A549 (cell line): Measurements from ENCODE around the gene OR8S1. TPM values are rescaled to one million over a fixed set of nuclear protein-coding genes. Genes with fewer than 3 reads are reported as not detected.

Experiments used
- ATAC-seq, 2 experiments: fragments of 200-7000 bp in 1 of 2; fragments of >200 bp in 1 of 2; cut with Nextera tagmentation in 1 of 2; cut with Tn5 transposase in 1 of 2; 3 replicates each; pipeline versions ENCODE4 v1.8.0 to v1.9.1; 2018 to 2020; ENCODE audit warnings: mild to moderate bottlenecking in 1 of 2, moderate library complexity in 1 of 2
- CTCF ChIA-PET: fragments of 300-600 bp; sonication (Branson Sonifier 250); formaldehyde crosslinking; extraction: SDS; loops from one replicate; lab custom pipeline; 2021; ENCODE audit warnings: antibody characterized with exemption, inconsistent platforms; lab: Yijun Ruan, JAX
- POLR2A ChIA-PET: fragments of 350-600 bp; formaldehyde crosslinking; extraction: SDS; loops from one replicate; lab custom pipeline; 2021; ENCODE audit warnings: antibody characterized with exemption, inconsistent platforms; lab: Yijun Ruan, JAX
- DNase-seq, 2 experiments: peaks; one replicate each; pipeline versions ENCODE4 v3.0.0 to v3.0.0-alpha.2; 2011 to 2016; ENCODE audit warnings: low read depth in 1 of 2, low spot score in 1 of 2
- FAIRE-seq: peaks from 2 replicates; lab custom pipeline; 2011; peaks lifted over from hg19 to GRCh38; lab: Jason Lieb, UNC
- H3K27ac ChIP-seq, 2 experiments: fragments of >200 bp; sonication (Bioruptor Twin); formaldehyde crosslinking; 3 replicates each; pipeline ENCODE4 v1.5.1; 2016 to 2017
- H3K4me1 ChIP-seq: fragments of >200 bp; sonication (Bioruptor Twin); formaldehyde crosslinking; 3 replicates; pipeline ENCODE4 v1.6.1; 2016
- H3K4me2 ChIP-seq: fragments of >200 bp; sonication (Bioruptor Twin); formaldehyde crosslinking; 3 replicates; pipeline ENCODE4 v1.6.1; 2016
- H3K4me3 ChIP-seq: fragments of >200 bp; sonication (Bioruptor Twin); formaldehyde crosslinking; 3 replicates; pipeline ENCODE4 v1.5.1; 2016
- H3K9me3 ChIP-seq: fragments of >200 bp; sonication (Bioruptor Twin); formaldehyde crosslinking; 3 replicates; pipeline ENCODE4 v1.6.1; 2016
- ESRRA ChIP-seq: fragments of 150-350 bp; IDR thresholded peaks from 2 replicates; pipeline ENCODE4 v1.6.1; 2014; ENCODE audit warnings: mild to moderate bottlenecking, low read length, borderline replicate concordance
- WGBS: methylation state at CpG from one replicate; pipeline ENCODE4 v1.1.6; 2017; ENCODE audit errors: missing lambda C conversion rate; 5-methylcytosine and 5-hydroxymethylcytosine counted together
- polyA plus RNA-seq, 4 experiments: library from polyadenylated mRNA; depleted of rRNA in 3 of 4; stranded (reverse); fragments of >200 nt; fragmentation: RNase III in 1 of 4; extraction: RNeasy Plus Mini Kit Qiagen cat#74134 plus additional on column Dnase treatment in 1 of 4; gene quantifications; 2 replicates in 3 of 4; 3 replicates in 1 of 4; pipeline ENCODE4 v1.2.3, GENCODE V29; 2011 to 2017
- TF ChIP-seq, protein P1 (sequence below): fragments of >200 bp; sonication (Bioruptor Twin); formaldehyde crosslinking; IDR thresholded peaks from 3 replicates; pipeline ENCODE4 v1.6.1; 2016

The OR8S1 gene
- polyA plus RNA-seq, 2 of the 4 experiments (the other 2 are of a cell fraction): not detected

DNA sequence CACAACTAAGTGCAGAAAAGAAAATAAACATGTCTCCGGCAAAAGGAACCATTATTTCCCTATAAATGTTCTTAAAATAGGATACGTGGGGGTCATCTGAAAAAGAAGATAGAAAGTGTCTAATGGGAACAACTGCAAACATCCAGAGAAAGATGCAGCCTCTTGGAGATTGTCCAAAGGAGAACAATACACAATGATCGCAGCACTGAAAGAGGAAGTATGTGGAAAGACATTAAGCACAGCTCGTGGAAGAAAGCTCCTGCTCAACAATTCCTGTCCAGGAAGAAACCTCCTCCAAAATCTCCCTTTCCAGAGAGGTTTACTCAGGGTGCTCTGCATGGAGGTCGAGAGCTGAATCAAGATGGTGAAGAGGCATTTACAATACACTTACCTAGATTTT is 46.9 kb downstream of the OR8S1 start:
- FAIRE-seq: no peak
- ATAC-seq: no peak
- POLR2A ChIA-PET: no interaction called here
- Histone ChIP-seq H3K27ac (no peak overlapping the region), H3K4me1 (no peaks in the 10 kb centered on the region), H3K4me3 (no peak overlapping the region), H3K9me3 (no peaks in the 10 kb centered on the region), H3K4me2 (no peak overlapping the region)
- DNase-seq: no peak
- no peak for TF ChIP-seq ESRRA
- TF ChIP-seq, protein P1, sequence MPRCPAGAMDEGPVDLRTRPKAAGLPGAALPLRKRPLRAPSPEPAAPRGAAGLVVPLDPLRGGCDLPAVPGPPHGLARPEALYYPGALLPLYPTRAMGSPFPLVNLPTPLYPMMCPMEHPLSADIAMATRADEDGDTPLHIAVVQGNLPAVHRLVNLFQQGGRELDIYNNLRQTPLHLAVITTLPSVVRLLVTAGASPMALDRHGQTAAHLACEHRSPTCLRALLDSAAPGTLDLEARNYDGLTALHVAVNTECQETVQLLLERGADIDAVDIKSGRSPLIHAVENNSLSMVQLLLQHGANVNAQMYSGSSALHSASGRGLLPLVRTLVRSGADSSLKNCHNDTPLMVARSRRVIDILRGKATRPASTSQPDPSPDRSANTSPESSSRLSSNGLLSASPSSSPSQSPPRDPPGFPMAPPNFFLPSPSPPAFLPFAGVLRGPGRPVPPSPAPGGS: no peak
- 23% methylated on average over 5 of the region's 5 CpGs for WGBS
- CTCF ChIA-PET: no interaction called here

Other genes with a start within 250 kb of the OR8S1 start
- 11.2 and 11.8 TPM in 2 replicates for gene ZNF641, start 174.7 kb upstream of the OR8S1 start, polyA plus RNA-seq (2011; rRNA removed)
- 6.5 to 9.1 TPM (median 7.8 TPM) in 3 replicates for gene ZNF641, start 174.7 kb upstream of the OR8S1 start, polyA plus RNA-seq (2017; fragmentation: RNase III; extraction: RNeasy Plus Mini Kit Qiagen cat#74134 plus additional on column Dnase treatment)
- gene ANP32D, start 53.1 kb upstream of the OR8S1 start, polyA plus RNA-seq (2011; rRNA removed): not detected in 2 replicates
- gene ANP32D, start 53.1 kb upstream of the OR8S1 start, polyA plus RNA-seq (2017; fragmentation: RNase III; extraction: RNeasy Plus Mini Kit Qiagen cat#74134 plus additional on column Dnase treatment): not detected in 3 replicates
- not detected in 2 replicates for gene C12orf54, start 43.1 kb upstream of the OR8S1 start, polyA plus RNA-seq (2011; rRNA removed)
- gene C12orf54, start 43.1 kb upstream of the OR8S1 start, polyA plus RNA-seq (2017; fragmentation: RNase III; extraction: RNeasy Plus Mini Kit Qiagen cat#74134 plus additional on column Dnase treatment): not detected in 3 replicates
- gene LALBA, start 44.4 kb downstream of the OR8S1 start, polyA plus RNA-seq (2011; rRNA removed): not detected in 2 replicates
- not detected in 3 replicates for gene LALBA, start 44.4 kb downstream of the OR8S1 start, polyA plus RNA-seq (2017; fragmentation: RNase III; extraction: RNeasy Plus Mini Kit Qiagen cat#74134 plus additional on column Dnase treatment)
- 59.4 and 62.8 TPM in 2 replicates for gene KANSL2, start 156.6 kb downstream of the OR8S1 start, polyA plus RNA-seq (2011; rRNA removed)
- 30.2 to 31.4 TPM (median 30.3 TPM) in 3 replicates for gene KANSL2, start 156.6 kb downstream of the OR8S1 start, polyA plus RNA-seq (2017; fragmentation: RNase III; extraction: RNeasy Plus Mini Kit Qiagen cat#74134 plus additional on column Dnase treatment)
- 54.5 and 56.2 TPM in 2 replicates for gene CCNT1, start 191.1 kb downstream of the OR8S1 start, polyA plus RNA-seq (2011; rRNA removed)
- 12.9 to 13.0 TPM (median 13.0 TPM) in 3 replicates for gene CCNT1, start 191.1 kb downstream of the OR8S1 start, polyA plus RNA-seq (2017; fragmentation: RNase III; extraction: RNeasy Plus Mini Kit Qiagen cat#74134 plus additional on column Dnase treatment)